Upper lobe of left lung (tissue), 4 donors: ENCODE results near the gene SIK3.

Experiments
- CTCF ChIP-seq, 6 experiments: fragments of 450-650 bp in 4 of 6; fragments of 200-600 bp in 2 of 6; sonication (generic) in 2 of 6; IDR thresholded peaks; one replicate each; pipeline ENCODE4 v1.5.1; 2016 to 2019; ENCODE audit warnings: antibody characterized with exemption in 6 of 6
- EP300 ChIP-seq, 4 donors: sonication (generic); formaldehyde crosslinking; IDR thresholded peaks; one replicate each; pipeline ENCODE4 v1.5.1; 2017; ENCODE audit warnings: antibody characterized with exemption in 4 of 4, control low read depth in 2 of 4
- POLR2A ChIP-seq, 4 donors: fragments of 450-650 bp; IDR thresholded peaks; one replicate each; pipeline ENCODE4 v1.5.1; 2016 to 2017; ENCODE audit warnings: antibody characterized with exemption in 4 of 4, mild to moderate bottlenecking in 2 of 4

DNA sequence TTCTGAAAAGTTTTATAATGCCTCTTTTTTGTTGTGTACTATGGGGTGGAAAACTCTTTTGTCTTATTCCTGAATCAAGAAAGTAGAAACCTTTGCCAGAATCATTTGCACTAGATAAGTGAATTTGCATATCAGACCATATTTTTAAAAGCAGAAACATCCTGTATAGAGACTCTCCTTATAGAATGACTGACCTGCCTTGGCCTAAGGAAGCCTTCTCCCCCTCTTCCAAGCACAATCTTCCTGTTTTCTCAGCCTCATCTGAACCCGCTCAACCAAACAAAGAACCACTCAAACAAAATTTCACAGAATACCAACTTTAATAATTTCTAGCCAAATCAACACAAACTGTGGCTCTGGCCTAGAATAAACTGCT, 60.3 kb downstream of the SIK3 start:
- TF ChIP-seq POLR2A (IDR thresholded peaks at IDR 0.05) (no peak), CTCF (IDR thresholded peaks at IDR 0.05) (no peak), EP300 (IDR thresholded peaks at IDR 0.05) (no peak)
